Measurements from ENCODE around the gene CXCR5. TPM values are rescaled to one million over a fixed set of nuclear protein-coding genes. Genes with fewer than 3 reads are reported as not detected.

CXCR5 gene
- total and polyA plus RNA-seq, 7 donors = 0.14 to 0.25 (median 0.19) TPM; not detected in 3

DNA sequence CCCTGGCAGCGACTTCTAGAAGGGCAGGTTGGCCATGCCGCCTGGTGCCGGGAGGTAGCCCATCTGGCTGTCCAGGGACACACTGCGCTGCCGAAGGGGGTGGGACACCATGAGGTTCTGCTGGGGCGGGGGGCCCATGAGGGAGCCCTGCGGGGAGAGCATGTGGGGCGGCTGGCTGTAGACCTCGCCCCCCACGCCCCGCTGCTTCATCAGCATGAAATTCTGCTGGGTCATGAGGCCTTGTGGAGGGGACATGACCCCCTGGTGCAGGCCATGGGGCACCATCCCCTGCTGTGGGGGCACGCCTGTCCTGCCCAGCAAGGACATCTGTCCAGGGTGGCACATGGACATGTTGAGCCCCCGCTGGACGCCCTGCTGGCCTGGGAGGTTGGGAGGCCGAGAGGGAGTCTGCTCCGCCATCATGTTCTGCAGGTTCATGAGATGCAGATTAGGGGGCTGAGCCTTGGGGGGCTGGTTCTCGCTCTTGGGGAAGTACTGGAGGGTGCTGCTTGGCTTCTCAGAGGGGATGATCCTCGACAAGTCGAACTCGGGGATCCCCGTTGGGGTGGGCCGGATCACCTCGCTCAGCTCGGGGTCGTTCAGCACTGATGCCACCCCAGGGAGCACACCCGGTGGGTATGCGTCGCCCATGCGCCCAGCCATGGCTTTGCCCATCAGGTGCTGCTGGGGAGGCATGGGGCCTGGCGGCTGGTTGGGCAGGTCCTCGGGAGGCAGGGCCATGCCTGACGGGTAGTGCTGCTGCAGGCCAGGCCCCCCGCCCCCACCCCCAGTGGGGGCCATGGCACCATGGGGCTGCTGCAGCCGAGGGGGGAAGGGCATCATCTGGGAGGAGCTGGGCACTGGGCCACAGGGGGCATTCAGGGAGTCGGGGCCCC is 15.0 kb downstream of the CXCR5 start:
- no peak overlapping the region for H3K4me3 ChIP-seq
- H3K9me3 ChIP-seq = no peaks in the 10 kb centered on the region
- ATAC-seq (no peak), DNase-seq (peak in 1 of 2 donors; percentile 58)
- 85 to 91% (median 86%) methylated on average over 28 to 35 of the region's 35 CpGs for WGBS, 3 donors
- no peak overlapping the region for H3K27ac ChIP-seq
- no peaks in the 10 kb centered on the region for H3K27me3 ChIP-seq (ENCODE audit: insufficient read depth in 3 of 3, low read length in 2 of 3)
- peaks cover 0 to 76% of the 10 kb centered on the region in 2 donors for H3K36me3 ChIP-seq (ENCODE audit: insufficient read depth in 1 of 2, low read depth in 1 of 2)
- intact Hi-C loops (cut with DNase I) = loop anchor here in 1 of 2 donors (5.0 kb wide), 1 partner anchor 34 kb away; no protein-coding TSS in a partner anchor
- TF ChIP-seq, protein P1, sequence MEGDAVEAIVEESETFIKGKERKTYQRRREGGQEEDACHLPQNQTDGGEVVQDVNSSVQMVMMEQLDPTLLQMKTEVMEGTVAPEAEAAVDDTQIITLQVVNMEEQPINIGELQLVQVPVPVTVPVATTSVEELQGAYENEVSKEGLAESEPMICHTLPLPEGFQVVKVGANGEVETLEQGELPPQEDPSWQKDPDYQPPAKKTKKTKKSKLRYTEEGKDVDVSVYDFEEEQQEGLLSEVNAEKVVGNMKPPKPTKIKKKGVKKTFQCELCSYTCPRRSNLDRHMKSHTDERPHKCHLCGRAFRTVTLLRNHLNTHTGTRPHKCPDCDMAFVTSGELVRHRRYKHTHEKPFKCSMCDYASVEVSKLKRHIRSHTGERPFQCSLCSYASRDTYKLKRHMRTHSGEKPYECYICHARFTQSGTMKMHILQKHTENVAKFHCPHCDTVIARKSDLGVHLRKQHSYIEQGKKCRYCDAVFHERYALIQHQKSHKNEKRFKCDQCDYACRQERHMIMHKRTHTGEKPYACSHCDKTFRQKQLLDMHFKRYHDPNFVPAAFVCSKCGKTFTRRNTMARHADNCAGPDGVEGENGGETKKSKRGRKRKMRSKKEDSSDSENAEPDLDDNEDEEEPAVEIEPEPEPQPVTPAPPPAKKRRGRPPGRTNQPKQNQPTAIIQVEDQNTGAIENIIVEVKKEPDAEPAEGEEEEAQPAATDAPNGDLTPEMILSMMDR (IDR thresholded peaks at IDR 0.05) = no peak
- H3K4me1 ChIP-seq = peaks cover 4% of the 10 kb centered on the region

DNA sequence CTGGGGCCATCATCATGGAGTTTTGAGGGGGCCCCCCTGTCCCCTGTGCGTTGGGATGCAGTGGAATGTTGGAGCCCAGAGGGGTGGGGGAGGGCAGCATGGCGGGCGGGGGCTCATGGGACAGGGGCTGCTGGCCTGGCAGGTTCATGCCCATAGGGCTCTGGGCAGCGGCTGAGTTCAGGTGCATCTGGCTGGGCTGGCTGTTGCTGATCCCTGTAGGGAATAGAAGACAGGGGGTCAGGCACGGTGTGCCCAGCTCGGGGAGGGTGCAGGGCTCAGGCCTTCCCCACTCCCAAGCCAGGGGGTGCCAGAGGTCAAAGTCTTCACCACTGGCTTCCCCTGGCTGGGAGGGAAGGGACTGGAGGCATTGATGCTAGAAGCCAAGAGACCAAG is 15.6 kb downstream of the CXCR5 start:
- H3K4me1 ChIP-seq = peaks cover 4% of the 10 kb centered on the region
- ATAC-seq (no peak), DNase-seq (peak in 1 of 2 donors; percentile 55)
- intact Hi-C loops (cut with DNase I) = loop anchor here in 1 of 2 donors (5.0 kb wide), 1 partner anchor 33 kb away; no protein-coding TSS in a partner anchor
- TF ChIP-seq, protein P1 (IDR thresholded peaks at IDR 0.05) = no peak
- 60 to 67% (median 62%) methylated on average over 5 to 6 of the region's 6 CpGs for WGBS, 3 donors
- no peak overlapping the region for H3K4me3 ChIP-seq
- H3K27ac ChIP-seq = no peak overlapping the region
- no peaks in the 10 kb centered on the region for H3K27me3 ChIP-seq (ENCODE audit: insufficient read depth in 3 of 3, low read length in 2 of 3)
- peaks cover 0 to 82% of the 10 kb centered on the region in 2 donors for H3K36me3 ChIP-seq (ENCODE audit: insufficient read depth in 1 of 2, low read depth in 1 of 2)
- no peaks in the 10 kb centered on the region for H3K9me3 ChIP-seq

DNA sequence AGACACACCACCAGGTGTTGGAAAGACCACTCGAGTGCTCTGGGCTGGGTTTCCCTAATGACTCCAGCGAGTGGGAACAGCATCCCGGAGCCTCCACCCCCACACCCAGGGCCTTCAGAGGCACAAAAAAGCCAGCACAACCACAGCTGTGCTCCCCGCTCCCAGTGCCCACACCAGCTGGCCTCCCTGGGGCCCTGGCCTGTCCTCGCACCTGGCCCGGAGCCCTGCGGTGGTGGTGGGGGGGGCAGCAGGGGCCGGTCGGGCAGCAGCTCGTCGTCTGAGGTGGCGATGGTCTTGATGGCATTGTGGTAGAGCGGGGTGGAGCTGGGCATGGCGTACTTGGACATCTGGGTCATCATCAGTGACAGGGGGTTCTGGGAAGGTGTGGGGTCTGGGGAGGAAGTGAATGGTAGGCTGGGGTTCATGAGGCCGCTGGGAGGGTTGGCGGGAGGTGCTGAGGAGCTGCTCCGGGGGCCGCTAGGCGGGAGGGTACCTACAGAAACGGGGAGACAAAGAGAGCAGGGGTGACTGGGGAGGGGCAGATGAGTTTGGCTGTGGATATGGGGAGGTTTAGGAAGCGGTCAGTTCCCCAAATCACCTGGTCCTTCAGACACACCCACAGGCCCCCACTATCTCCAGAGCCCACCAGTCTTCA is 16.1 kb downstream of the CXCR5 start:
- Histone ChIP-seq H3K4me3 (no peak overlapping the region), H3K9me3 (no peaks in the 10 kb centered on the region), H3K4me1 (peaks cover 4% of the 10 kb centered on the region), H3K36me3 (ENCODE audit: insufficient read depth in 1 of 2, low read depth in 1 of 2) (peaks cover 0 to 88% of the 10 kb centered on the region in 2 donors), H3K27ac (no peak overlapping the region), H3K27me3 (ENCODE audit: insufficient read depth in 3 of 3, low read length in 2 of 3) (no peaks in the 10 kb centered on the region)
- ATAC-seq = peak in 1 of 4 donors; percentile 15
- intact Hi-C loops (cut with DNase I) = loop anchor here (5.0 to 10.0 kb wide), 2 partner anchors 32 to 115 kb away; partner anchors contain the start of genes RPS25 (in 1 of the 2) and TRAPPC4 (in 1 of the 2)
- DNase-seq = peak in 1 of 2 donors; percentile 64
- TF ChIP-seq, protein P1 (IDR thresholded peaks at IDR 0.05) = no peak
- 43 to 63% (median 50%) methylated on average over 21 of the region's 21 CpGs for WGBS, 3 donors

DNA sequence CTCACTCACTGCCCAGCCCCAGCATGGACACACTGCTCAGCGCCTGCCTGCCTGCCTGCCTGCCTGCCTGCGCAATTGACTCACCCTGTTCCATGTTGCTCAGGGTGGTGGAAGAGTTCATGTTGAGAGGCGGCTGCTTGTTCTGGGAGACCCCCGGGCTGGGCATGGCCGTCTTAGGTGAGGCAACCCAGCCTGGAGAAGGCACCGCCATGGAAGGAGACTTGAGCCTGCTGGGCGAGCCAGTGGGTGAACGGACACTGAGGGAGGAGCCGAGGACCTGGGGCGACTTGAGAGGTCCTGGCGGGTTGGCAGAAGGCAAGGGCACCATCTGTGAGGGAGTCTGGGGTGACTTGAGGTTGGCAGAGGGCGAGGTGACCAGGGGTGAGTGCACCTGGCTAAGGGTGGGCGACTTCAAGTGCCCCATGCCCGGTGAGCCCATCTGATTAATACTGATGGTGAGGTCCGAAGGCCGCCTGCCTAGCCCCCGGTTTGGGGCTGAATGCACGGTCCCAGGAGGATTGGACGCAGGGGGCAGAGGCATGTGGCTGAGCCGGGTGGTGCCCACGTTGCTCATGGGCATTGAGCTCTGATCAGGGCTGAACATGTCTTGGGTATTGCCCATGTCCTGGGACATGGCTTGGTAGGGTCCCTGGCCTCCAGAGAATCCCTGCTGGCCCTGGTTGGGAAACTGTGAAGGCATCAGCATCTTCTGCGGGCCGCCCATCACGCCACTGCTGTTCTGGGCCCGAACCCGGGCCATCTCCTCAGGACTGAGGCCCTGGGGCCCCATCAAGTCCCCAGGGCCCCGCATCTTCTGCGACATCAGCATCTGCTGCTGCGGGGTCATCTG is 17.1 kb downstream of the CXCR5 start:
- peaks cover 4% of the 10 kb centered on the region for H3K4me1 ChIP-seq
- no peaks in the 10 kb centered on the region for H3K27me3 ChIP-seq (ENCODE audit: insufficient read depth in 3 of 3, low read length in 2 of 3)
- no peak overlapping the region for H3K4me3 ChIP-seq
- peak in 1 of 2 donors; percentile 51 for DNase-seq
- no peak overlapping the region for H3K27ac ChIP-seq
- TF ChIP-seq, protein P1 (IDR thresholded peaks at IDR 0.05) = no peak
- 82 to 92% (median 87%) methylated on average over 28 to 29 of the region's 29 CpGs for WGBS, 3 donors
- H3K9me3 ChIP-seq = no peaks in the 10 kb centered on the region
- peak in 1 of 4 donors; percentile 1 for ATAC-seq
- H3K36me3 ChIP-seq (ENCODE audit: insufficient read depth in 1 of 2, low read depth in 1 of 2) = peaks cover 0 to 94% of the 10 kb centered on the region in 2 donors
- intact Hi-C loops (cut with DNase I) = loop anchor here in 1 of 2 donors (10.0 kb wide), 1 partner anchor 114 kb away; the partner anchor contains the start of genes RPS25 and TRAPPC4
